ENCODE results near the gene TOMM20.

The TOMM20 gene

DNA sequence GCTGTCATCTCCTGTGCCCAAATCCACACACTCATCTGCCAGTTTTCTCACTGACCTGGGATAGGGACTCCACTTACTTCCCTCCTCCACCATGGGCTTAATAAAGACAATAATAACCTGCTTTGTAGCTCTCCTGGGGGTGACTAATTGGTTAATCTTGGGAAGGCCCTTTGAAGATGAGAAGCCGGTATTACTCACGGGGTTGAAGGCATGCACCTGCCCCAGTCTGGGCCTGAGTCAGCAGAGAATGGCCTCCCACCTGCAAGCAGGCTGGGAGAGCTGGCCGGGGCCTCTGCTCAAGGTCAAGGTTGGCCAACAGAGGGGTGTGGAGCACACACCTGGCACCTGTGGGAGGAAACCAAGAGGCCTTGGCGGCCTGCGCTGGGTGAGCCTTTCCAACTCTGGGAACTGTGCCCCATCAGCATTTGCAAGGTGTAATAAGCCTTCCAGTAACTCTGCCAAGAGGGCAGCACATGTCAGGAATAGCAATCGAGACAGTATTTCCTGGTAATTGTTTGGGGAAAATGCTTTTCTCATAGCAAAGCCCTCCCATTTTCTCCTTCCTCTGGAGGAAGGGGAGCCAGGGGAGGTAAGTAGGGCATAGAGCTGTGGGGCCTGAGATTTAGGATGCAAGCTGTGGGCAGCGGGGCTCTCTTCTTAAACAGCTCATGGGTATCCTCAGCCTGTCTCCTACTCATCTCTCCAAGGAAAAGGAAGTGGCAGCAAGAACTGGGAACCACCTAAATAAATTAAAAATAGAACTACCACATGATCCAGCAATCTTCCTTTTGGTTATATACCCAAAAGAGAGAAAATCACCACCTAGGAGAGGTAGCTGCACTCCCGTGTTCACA lies 49.0 kb downstream of the TOMM20 start:
- TF ChIP-seq POLR2AphosphoS5 (IDR thresholded peaks at IDR 0.05; ENCODE audit: low read depth, low read length): no peak
- no peak for TF ChIP-seq TAF1 (IDR thresholded peaks at IDR 0.05; ENCODE audit: borderline replicate concordance, insufficient read depth, low read length)
- TF ChIP-seq FOXP2 (optimal IDR thresholded peaks at IDR 0.05; ENCODE audit: borderline replicate concordance, extremely low read depth, extremely low read length, insufficient read depth): no peak
- TF ChIP-seq SIN3A (IDR thresholded peaks at IDR 0.05; ENCODE audit: borderline replicate concordance, insufficient read depth, low read length): no peak
- TF ChIP-seq, protein P1, sequence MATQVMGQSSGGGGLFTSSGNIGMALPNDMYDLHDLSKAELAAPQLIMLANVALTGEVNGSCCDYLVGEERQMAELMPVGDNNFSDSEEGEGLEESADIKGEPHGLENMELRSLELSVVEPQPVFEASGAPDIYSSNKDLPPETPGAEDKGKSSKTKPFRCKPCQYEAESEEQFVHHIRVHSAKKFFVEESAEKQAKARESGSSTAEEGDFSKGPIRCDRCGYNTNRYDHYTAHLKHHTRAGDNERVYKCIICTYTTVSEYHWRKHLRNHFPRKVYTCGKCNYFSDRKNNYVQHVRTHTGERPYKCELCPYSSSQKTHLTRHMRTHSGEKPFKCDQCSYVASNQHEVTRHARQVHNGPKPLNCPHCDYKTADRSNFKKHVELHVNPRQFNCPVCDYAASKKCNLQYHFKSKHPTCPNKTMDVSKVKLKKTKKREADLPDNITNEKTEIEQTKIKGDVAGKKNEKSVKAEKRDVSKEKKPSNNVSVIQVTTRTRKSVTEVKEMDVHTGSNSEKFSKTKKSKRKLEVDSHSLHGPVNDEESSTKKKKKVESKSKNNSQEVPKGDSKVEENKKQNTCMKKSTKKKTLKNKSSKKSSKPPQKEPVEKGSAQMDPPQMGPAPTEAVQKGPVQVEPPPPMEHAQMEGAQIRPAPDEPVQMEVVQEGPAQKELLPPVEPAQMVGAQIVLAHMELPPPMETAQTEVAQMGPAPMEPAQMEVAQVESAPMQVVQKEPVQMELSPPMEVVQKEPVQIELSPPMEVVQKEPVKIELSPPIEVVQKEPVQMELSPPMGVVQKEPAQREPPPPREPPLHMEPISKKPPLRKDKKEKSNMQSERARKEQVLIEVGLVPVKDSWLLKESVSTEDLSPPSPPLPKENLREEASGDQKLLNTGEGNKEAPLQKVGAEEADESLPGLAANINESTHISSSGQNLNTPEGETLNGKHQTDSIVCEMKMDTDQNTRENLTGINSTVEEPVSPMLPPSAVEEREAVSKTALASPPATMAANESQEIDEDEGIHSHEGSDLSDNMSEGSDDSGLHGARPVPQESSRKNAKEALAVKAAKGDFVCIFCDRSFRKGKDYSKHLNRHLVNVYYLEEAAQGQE (IDR thresholded peaks at IDR 0.05; ENCODE audit: insufficient read depth in 1 of 2, low read depth in 2 of 2, low read length in 2 of 2): no peak

DNA sequence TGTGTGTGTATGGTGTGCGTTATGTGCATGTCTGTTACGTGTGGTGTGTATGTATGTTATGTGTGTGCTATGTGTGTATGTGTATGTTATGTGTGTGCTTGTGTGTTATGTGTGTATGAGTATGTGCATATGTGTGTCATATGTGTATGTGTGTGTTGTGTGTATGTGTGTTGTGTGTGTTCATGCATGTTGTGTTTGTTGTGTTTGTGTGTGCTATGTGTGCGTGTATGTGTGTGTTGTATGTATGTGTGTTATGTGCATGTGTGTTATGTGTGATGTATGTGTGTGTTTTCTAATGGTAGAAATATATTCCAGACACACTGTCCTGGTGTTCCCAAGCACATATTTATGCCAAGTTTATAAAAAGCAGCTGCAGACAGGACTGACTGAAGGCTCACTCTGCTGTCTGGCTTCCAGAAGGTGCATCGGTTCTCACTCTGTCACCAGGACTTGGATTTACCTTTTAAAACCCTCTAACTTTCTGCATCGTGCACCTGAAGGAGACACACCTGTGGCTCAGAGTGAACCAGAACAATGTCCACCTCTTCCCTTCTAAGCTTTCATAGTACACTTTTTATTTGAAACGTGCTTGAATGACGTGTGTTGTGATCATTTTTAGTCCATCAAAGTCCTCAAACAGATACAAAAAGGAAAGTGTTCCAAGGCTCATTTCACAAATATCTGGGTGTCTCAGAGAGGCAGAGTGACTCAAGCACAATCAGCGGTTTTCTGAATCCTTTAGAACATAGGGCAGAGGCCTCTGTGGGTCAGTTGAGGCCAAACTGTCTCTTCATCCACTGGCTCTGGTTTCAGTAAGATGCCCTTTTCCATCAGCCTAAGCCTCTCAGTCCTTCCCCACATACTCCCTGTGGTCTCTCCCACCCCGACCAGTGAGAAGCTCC lies 49.9 kb downstream of the TOMM20 start:
- TF ChIP-seq, protein P1 (IDR thresholded peaks at IDR 0.05; ENCODE audit: insufficient read depth in 1 of 2, low read depth in 2 of 2, low read length in 2 of 2): no peak

- TF ChIP-seq, protein P1 (IDR thresholded peaks at IDR 0.05; ENCODE audit: insufficient read depth in 1 of 2, low read depth in 2 of 2, low read length in 2 of 2): no peak
- TF ChIP-seq POLR2AphosphoS5 (IDR thresholded peaks at IDR 0.05; ENCODE audit: low read depth, low read length) (no peak), FOXP2 (optimal IDR thresholded peaks at IDR 0.05; ENCODE audit: borderline replicate concordance, extremely low read depth, extremely low read length, insufficient read depth) (no peak), TAF1 (IDR thresholded peaks at IDR 0.05; ENCODE audit: borderline replicate concordance, insufficient read depth, low read length) (no peak), SIN3A (IDR thresholded peaks at IDR 0.05; ENCODE audit: borderline replicate concordance, insufficient read depth, low read length) (no peak)
Measured at GRCh38 chr1:235077571-235078479, 50.8 kb downstream of the TOMM20 start.

DNA sequence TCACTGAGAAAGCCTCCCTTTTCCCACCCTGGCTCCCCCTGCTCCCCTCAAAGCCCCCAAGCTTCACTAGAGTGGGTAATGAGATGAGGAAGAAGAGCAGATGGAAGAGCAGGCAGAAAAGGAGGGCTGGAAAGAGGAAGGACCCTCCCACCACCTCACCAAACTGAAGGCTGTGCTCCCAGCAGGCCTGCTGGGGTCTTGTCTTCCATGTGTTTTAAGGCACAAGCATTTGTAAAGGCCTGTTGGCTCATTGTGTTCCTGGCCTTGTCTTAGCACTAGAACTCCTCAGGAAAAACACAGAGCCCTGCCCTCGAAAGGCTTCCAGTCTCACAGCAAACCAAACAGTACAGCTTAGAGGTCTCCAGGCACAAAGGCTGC lies 51.5 kb downstream of the TOMM20 start:
- TF ChIP-seq FOXP2 (optimal IDR thresholded peaks at IDR 0.05; ENCODE audit: borderline replicate concordance, extremely low read depth, extremely low read length, insufficient read depth): no peak
- TF ChIP-seq SIN3A (IDR thresholded peaks at IDR 0.05; ENCODE audit: borderline replicate concordance, insufficient read depth, low read length): no peak

- TF ChIP-seq, protein P1 (IDR thresholded peaks at IDR 0.05; ENCODE audit: insufficient read depth in 1 of 2, low read depth in 2 of 2, low read length in 2 of 2): no peak
- no peak for TF ChIP-seq POLR2AphosphoS5 (IDR thresholded peaks at IDR 0.05; ENCODE audit: low read depth, low read length)
- no peak for TF ChIP-seq FOXP2 (optimal IDR thresholded peaks at IDR 0.05; ENCODE audit: borderline replicate concordance, extremely low read depth, extremely low read length, insufficient read depth)
- no peak for TF ChIP-seq TAF1 (IDR thresholded peaks at IDR 0.05; ENCODE audit: borderline replicate concordance, insufficient read depth, low read length)
- no peak for TF ChIP-seq SIN3A (IDR thresholded peaks at IDR 0.05; ENCODE audit: borderline replicate concordance, insufficient read depth, low read length)
Measured at GRCh38 chr1:235076504-235077162, 52.0 kb downstream of the TOMM20 start.
